HG02798 (cell line): ENCODE measurements around the gene KRT73.

Experiments
- ATAC-seq: cut with Tn5 transposase; IDR thresholded peaks from one replicate; pipeline ENCODE4 v1.9.1; 2021; ENCODE audit warnings: mild to moderate bottlenecking; ENCODE audit not compliant: unreplicated experiment, poor library complexity

KRT73 gene

GRCh38 chr12:52627395-52628110 is 9.2 kb upstream of the KRT73 start:
- no peak for ATAC-seq

- ATAC-seq = no peak
Observed at GRCh38 chr12:52622349-52622748, 4.0 kb upstream of the KRT73 start.

- ATAC-seq = no peak
Observed at GRCh38 chr12:52618866-52619265, 507 bp upstream of the KRT73 start.

GRCh38 chr12:52617403-52617785 is 965 bp downstream of the KRT73 start:
- no peak for ATAC-seq

- ATAC-seq = no peak
Observed at GRCh38 chr12:52616680-52617402, 1.5 kb downstream of the KRT73 start.

- no peak for ATAC-seq
Observed at GRCh38 chr12:52615912-52616311, 2.4 kb downstream of the KRT73 start.

GRCh38 chr12:52615208-52615868 is 3.0 kb downstream of the KRT73 start:
- ATAC-seq = no peak

GRCh38 chr12:52614381-52615207 is 3.8 kb downstream of the KRT73 start:
- ATAC-seq = no peak

GRCh38 chr12:52613384-52614030 is 4.9 kb downstream of the KRT73 start:
- no peak for ATAC-seq

GRCh38 chr12:52612431-52613383 is 5.7 kb downstream of the KRT73 start:
- no peak for ATAC-seq

GRCh38 chr12:52611080-52611468 is 7.3 kb downstream of the KRT73 start:
- ATAC-seq = no peak

GRCh38 chr12:52608826-52609630 is 9.3 kb downstream of the KRT73 start:
- ATAC-seq = no peak

GRCh38 chr12:52608161-52608560 is 10.2 kb downstream of the KRT73 start:
- ATAC-seq = no peak

GRCh38 chr12:52607314-52607713 is 11.0 kb downstream of the KRT73 start:
- ATAC-seq = no peak

GRCh38 chr12:52606581-52607218 is 11.7 kb downstream of the KRT73 start:
- no peak for ATAC-seq

GRCh38 chr12:52606096-52606495 is 12.3 kb downstream of the KRT73 start:
- no peak for ATAC-seq

- ATAC-seq = no peak
Observed at GRCh38 chr12:52605542-52605941, 12.8 kb downstream of the KRT73 start.

- ATAC-seq = no peak
Observed at GRCh38 chr12:52604859-52605258, 13.5 kb downstream of the KRT73 start.
